ENCODE results near the gene RPLP2.

Gene RPLP2

GRCh38 chr11:797296-798092, 12.3 kb upstream of the RPLP2 start:
- H3K27ac ChIP-seq (ENCODE audit: low read depth, low read length), result peak overlapping the region; percentile 69
- no peaks in the 10 kb centered on the region for H3K9me3 ChIP-seq (ENCODE audit: control insufficient read depth in 5 of 5, low read length in 5 of 5)
- no peaks in the 10 kb centered on the region for H3K27me3 ChIP-seq (ENCODE audit: control insufficient read depth in 5 of 5, insufficient read depth in 4 of 5, low read length in 5 of 5)
- H3K9ac ChIP-seq (ENCODE audit: low read length in 5 of 5), result peak overlapping the region; percentile 8 to 78 (median 52)
- H3K4me3 ChIP-seq (ENCODE audit: low read depth in 1 of 5, low read length in 5 of 5), result peak overlapping the region; percentile 56 to 80 (median 71)
- peaks cover 1 to 50% (median 35%) of the 10 kb centered on the region in 5 donors for H3K4me1 ChIP-seq (ENCODE audit: control insufficient read depth in 5 of 5, insufficient read depth in 5 of 5, low read length in 5 of 5)
- peaks cover 0 to 36% (median 22%) of the 10 kb centered on the region in 5 donors for H3K36me3 ChIP-seq (ENCODE audit: control insufficient read depth in 5 of 5, insufficient read depth in 5 of 5, low read length in 5 of 5)

DNA sequence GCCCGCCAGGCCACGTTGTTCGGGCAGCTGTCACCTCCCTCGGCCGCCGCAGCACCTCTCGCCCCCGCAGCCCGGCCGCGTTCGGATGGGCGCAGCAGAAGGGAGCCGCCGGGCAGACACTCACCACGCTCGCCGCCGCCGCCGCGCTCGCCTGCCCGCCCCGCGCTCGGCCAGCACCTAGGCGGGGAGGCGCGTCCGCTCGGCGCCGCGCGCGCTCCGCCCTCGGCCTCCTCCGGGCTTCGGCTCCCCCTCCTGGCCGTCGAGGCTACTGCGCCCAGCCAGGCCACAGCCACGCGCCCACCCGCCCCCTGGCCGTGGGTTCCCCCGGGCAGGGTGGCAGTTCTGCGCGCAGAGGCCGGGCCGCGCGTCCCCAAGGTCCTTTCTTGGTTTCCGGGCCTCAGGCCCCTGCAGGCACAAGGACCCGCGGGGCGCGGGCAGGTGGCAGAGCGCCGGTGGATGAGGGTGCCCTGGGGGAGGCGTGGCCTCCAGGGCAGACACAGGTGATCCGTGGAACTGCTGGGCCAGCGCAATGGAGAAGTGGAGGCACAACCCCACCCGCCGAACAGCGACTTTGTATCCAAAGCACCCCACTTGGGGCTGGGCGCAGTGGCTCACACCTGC, 11.6 kb upstream of the RPLP2 start, which contains the start of gene SLC25A22:
Gene SLC25A22, minus strand, starts transcription at position 189 of the 621 bp plus-strand sequence. CDS start 3,275 bp downstream, outside the sequence.
- H3K4me3 ChIP-seq (ENCODE audit: low read depth in 1 of 5, low read length in 5 of 5), result peak within 1 kb of the TSS; percentile 56 to 80 (median 71)

DNA sequence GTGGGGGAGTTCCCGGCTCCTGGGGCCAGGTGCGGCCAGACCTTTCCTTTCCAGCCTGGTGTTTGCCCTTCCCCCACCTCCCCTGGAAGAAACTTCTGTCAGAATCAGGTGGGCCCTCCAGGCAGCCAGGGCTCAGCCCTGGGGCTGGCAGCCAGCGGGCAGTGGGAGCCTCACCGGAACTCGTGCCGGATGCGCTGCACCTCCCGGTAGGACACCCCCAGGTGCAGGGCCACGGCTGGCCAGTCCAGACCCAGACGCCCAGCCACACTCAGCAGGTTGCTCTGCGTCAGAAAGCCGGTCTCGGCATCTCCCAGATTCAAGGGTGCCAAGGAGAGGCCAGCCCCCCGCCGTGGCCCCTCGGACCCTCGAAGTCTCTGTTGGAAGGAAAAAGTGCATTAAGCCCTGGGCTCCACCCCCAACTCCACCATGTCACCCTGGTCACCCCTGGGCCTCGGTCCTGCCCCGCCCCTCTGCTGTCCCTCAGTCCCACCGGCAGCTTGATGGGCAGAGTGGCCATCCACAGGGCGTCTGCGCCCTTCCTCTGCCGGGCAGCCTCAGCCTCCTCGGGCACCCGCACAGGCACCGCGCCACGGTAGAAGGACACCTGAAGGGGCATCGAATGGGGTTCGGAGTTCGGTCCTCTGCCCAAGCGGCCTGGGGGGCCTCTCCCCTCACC, 10.0 kb upstream of the RPLP2 start:
- H3K4me3 ChIP-seq (ENCODE audit: low read depth in 1 of 5, low read length in 5 of 5), result no peak overlapping the region
- no peak overlapping the region for H3K27ac ChIP-seq (ENCODE audit: low read depth, low read length)
- no peaks in the 10 kb centered on the region for H3K9me3 ChIP-seq (ENCODE audit: control insufficient read depth in 5 of 5, low read length in 5 of 5)
- no peaks in the 10 kb centered on the region for H3K27me3 ChIP-seq (ENCODE audit: control insufficient read depth in 5 of 5, insufficient read depth in 4 of 5, low read length in 5 of 5)
- H3K4me1 ChIP-seq (ENCODE audit: control insufficient read depth in 5 of 5, insufficient read depth in 5 of 5, low read length in 5 of 5), result peaks cover 1 to 45% (median 43%) of the 10 kb centered on the region in 5 donors
- peaks cover 0 to 44% (median 23%) of the 10 kb centered on the region in 5 donors for H3K36me3 ChIP-seq (ENCODE audit: control insufficient read depth in 5 of 5, insufficient read depth in 5 of 5, low read length in 5 of 5)
- H3K9ac ChIP-seq (ENCODE audit: low read length in 5 of 5), result no peak overlapping the region

More for the DNA sequence above, 11.6 kb upstream of the RPLP2 start, which contains the start of gene SLC25A22:
- Histone ChIP-seq H3K4me1 (ENCODE audit: control insufficient read depth in 5 of 5, insufficient read depth in 5 of 5, low read length in 5 of 5) (peaks cover 1 to 50% (median 35%) of the 10 kb centered on the region in 5 donors), H3K36me3 (ENCODE audit: control insufficient read depth in 5 of 5, insufficient read depth in 5 of 5, low read length in 5 of 5) (peaks cover 0 to 42% (median 23%) of the 10 kb centered on the region in 5 donors), H3K9ac (ENCODE audit: low read length in 5 of 5) (peak within 1 kb of the TSS; percentile 8 to 78 (median 52)), H3K9me3 (ENCODE audit: control insufficient read depth in 5 of 5, low read length in 5 of 5) (no peaks in the 10 kb centered on the region), H3K27me3 (ENCODE audit: control insufficient read depth in 5 of 5, insufficient read depth in 4 of 5, low read length in 5 of 5) (no peaks in the 10 kb centered on the region), H3K27ac (ENCODE audit: low read depth, low read length) (peak within 1 kb of the TSS; percentile 69)

- Histone ChIP-seq H3K36me3 (ENCODE audit: control insufficient read depth in 5 of 5, insufficient read depth in 5 of 5, low read length in 5 of 5) (peaks cover 0 to 44% (median 23%) of the 10 kb centered on the region in 5 donors), H3K4me1 (ENCODE audit: control insufficient read depth in 5 of 5, insufficient read depth in 5 of 5, low read length in 5 of 5) (peaks cover 1 to 41% (median 39%) of the 10 kb centered on the region in 5 donors), H3K4me3 (ENCODE audit: low read depth in 1 of 5, low read length in 5 of 5) (no peak overlapping the region), H3K27me3 (ENCODE audit: control insufficient read depth in 5 of 5, insufficient read depth in 4 of 5, low read length in 5 of 5) (no peaks in the 10 kb centered on the region), H3K9ac (ENCODE audit: low read length in 5 of 5) (no peak overlapping the region), H3K27ac (ENCODE audit: low read depth, low read length) (no peak overlapping the region), H3K9me3 (ENCODE audit: control insufficient read depth in 5 of 5, low read length in 5 of 5) (no peaks in the 10 kb centered on the region)
These were observed 9.3 kb upstream of the RPLP2 start for GRCh38 chr11:800473-800872.

- Histone ChIP-seq H3K4me1 (ENCODE audit: control insufficient read depth in 5 of 5, insufficient read depth in 5 of 5, low read length in 5 of 5) (peaks cover 1 to 37% (median 34%) of the 10 kb centered on the region in 5 donors), H3K36me3 (ENCODE audit: control insufficient read depth in 5 of 5, insufficient read depth in 5 of 5, low read length in 5 of 5) (peaks cover 0 to 44% (median 23%) of the 10 kb centered on the region in 5 donors), H3K9me3 (ENCODE audit: control insufficient read depth in 5 of 5, low read length in 5 of 5) (no peaks in the 10 kb centered on the region), H3K27me3 (ENCODE audit: control insufficient read depth in 5 of 5, insufficient read depth in 4 of 5, low read length in 5 of 5) (no peaks in the 10 kb centered on the region), H3K4me3 (ENCODE audit: low read depth in 1 of 5, low read length in 5 of 5) (no peak overlapping the region), H3K9ac (ENCODE audit: low read length in 5 of 5) (no peak overlapping the region), H3K27ac (ENCODE audit: low read depth, low read length) (no peak overlapping the region)
These were observed 8.5 kb upstream of the RPLP2 start for GRCh38 chr11:801097-801780.

DNA sequence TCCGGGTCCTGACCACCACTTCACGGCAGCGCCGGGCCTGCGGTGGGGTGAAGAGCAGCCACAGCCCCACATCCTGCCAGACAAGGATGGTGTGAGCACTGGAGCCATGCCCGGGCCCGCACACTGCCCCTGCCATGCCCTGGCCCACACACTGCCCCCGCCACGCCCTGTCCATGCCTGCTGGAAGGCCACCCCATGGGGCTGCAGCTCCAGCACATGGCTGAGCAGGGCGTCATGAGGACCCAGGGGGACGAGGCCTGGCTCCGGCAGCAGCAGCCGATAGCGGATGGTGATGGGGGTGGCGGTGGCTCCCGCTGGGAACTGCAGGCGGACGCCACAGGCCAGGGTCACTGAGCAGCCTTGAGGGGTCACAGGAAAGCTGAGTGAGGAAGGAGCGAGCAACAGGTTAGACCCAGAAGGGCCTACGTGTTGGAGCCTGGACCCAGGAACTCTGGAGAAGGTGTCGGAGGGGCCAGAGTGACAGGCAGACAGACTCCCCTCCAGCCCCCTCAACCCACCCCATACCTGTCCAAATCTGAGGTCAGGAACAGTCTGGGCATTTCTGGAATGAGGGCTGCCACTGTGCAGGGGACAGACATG, 7.6 kb upstream of the RPLP2 start:
- Histone ChIP-seq H3K27ac (ENCODE audit: low read depth, low read length) (no peak overlapping the region), H3K9ac (ENCODE audit: low read length in 5 of 5) (no peak overlapping the region), H3K27me3 (ENCODE audit: control insufficient read depth in 5 of 5, insufficient read depth in 4 of 5, low read length in 5 of 5) (no peaks in the 10 kb centered on the region), H3K36me3 (ENCODE audit: control insufficient read depth in 5 of 5, insufficient read depth in 5 of 5, low read length in 5 of 5) (peaks cover 0 to 44% (median 23%) of the 10 kb centered on the region in 5 donors), H3K4me1 (ENCODE audit: control insufficient read depth in 5 of 5, insufficient read depth in 5 of 5, low read length in 5 of 5) (peaks cover 0 to 28% (median 25%) of the 10 kb centered on the region in 5 donors), H3K4me3 (ENCODE audit: low read depth in 1 of 5, low read length in 5 of 5) (no peak overlapping the region), H3K9me3 (ENCODE audit: control insufficient read depth in 5 of 5, low read length in 5 of 5) (no peaks in the 10 kb centered on the region)

GRCh38 chr11:802693-803466, 6.9 kb upstream of the RPLP2 start:
- Histone ChIP-seq H3K4me3 (ENCODE audit: low read depth in 1 of 5, low read length in 5 of 5) (no peak overlapping the region), H3K27ac (ENCODE audit: low read depth, low read length) (no peak overlapping the region), H3K36me3 (ENCODE audit: control insufficient read depth in 5 of 5, insufficient read depth in 5 of 5, low read length in 5 of 5) (peaks cover 0 to 44% (median 23%) of the 10 kb centered on the region in 5 donors), H3K4me1 (ENCODE audit: control insufficient read depth in 5 of 5, insufficient read depth in 5 of 5, low read length in 5 of 5) (peaks cover 0 to 20% (median 19%) of the 10 kb centered on the region in 5 donors), H3K9ac (ENCODE audit: low read length in 5 of 5) (no peak overlapping the region), H3K27me3 (ENCODE audit: control insufficient read depth in 5 of 5, insufficient read depth in 4 of 5, low read length in 5 of 5) (no peaks in the 10 kb centered on the region), H3K9me3 (ENCODE audit: control insufficient read depth in 5 of 5, low read length in 5 of 5) (no peaks in the 10 kb centered on the region)

DNA sequence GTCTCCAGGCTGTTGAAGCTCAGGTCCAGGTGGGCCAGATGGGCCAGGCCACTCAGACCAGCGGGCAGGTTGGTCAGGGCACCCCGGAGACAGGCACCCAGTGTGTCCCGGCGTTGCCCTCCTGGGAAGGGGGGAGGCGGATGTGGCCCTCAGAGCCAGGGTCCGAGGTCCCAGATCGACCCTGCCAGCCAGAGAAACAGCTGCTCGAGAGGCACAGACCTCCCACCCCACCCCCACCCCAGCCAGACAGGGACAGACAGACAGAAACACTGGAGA, 6.4 kb upstream of the RPLP2 start:
- H3K27ac ChIP-seq (ENCODE audit: low read depth, low read length), result no peak overlapping the region
- peaks cover 0 to 20% (median 19%) of the 10 kb centered on the region in 5 donors for H3K4me1 ChIP-seq (ENCODE audit: control insufficient read depth in 5 of 5, insufficient read depth in 5 of 5, low read length in 5 of 5)
- H3K9ac ChIP-seq (ENCODE audit: low read length in 5 of 5), result no peak overlapping the region

More for the DNA sequence above, 6.4 kb upstream of the RPLP2 start:
- peaks cover 0 to 44% (median 23%) of the 10 kb centered on the region in 5 donors for H3K36me3 ChIP-seq (ENCODE audit: control insufficient read depth in 5 of 5, insufficient read depth in 5 of 5, low read length in 5 of 5)
- H3K27me3 ChIP-seq (ENCODE audit: control insufficient read depth in 5 of 5, insufficient read depth in 4 of 5, low read length in 5 of 5), result no peaks in the 10 kb centered on the region
- H3K9me3 ChIP-seq (ENCODE audit: control insufficient read depth in 5 of 5, low read length in 5 of 5), result no peaks in the 10 kb centered on the region
- no peak overlapping the region for H3K4me3 ChIP-seq (ENCODE audit: low read depth in 1 of 5, low read length in 5 of 5)

Measured in subcutaneous abdominal adipose tissue (tissue), 5 donors.